MM.1S (cell line): ENCODE results near the gene TMOD1.

Experiments used
- CTCF ChIP-seq: fragments of 300-600 bp; sonication (generic); IDR thresholded peaks from 2 replicates; pipeline ENCODE4 v1.5.1; 2016; ENCODE audit warnings: antibody characterized with exemption, low read length, mixed read lengths
- EZH2 ChIP-seq: fragments of 300-600 bp; sonication (generic); optimal IDR thresholded peaks from 2 replicates; pipeline ENCODE3; 2017; ENCODE audit warnings: low read depth, mild to moderate bottlenecking, antibody characterized with exemption, low read length, mixed read lengths
- EZH2phosphoT487 ChIP-seq: fragments of 300-600 bp; sonication (generic); IDR thresholded peaks from 2 replicates; pipeline ENCODE4 v1.6.1; 2018; ENCODE audit warnings: antibody characterized with exemption, low read length

GRCh38 chr9:97536480-97536879 lies 35.0 kb downstream of the TMOD1 start:
- TF ChIP-seq CTCF (no peak), EZH2 (no peak), EZH2phosphoT487 (no peak)
